IMR-90 (cell line): Measurements from ENCODE around the gene TMEM215. TPM values are rescaled to one million over a fixed set of nuclear protein-coding genes. Genes with fewer than 3 reads are reported as not detected.

Experiments
- ATAC-seq: fragments of 200-7000 bp; cut with Tn5 transposase; 2 replicates; pipeline ENCODE4 v1.9.1; 2020; ENCODE audit warnings: low read depth, mild to moderate bottlenecking, moderate library complexity
- BruUV-seq: library from RNA; stranded (reverse); fragments of 400-500 nt; replicated peaks from 2 replicates; lab custom pipeline; 2021; lab: Mats Ljungman, UMichigan
- CTCF ChIA-PET: fragments of 300-600 bp; formaldehyde crosslinking; extraction: SDS; loops from one replicate; lab custom pipeline; 2021; ENCODE audit warnings: antibody characterized with exemption; lab: Yijun Ruan, JAX
- POLR2A ChIA-PET: fragments of 300-600 bp; sonication (Branson Sonifier 250); formaldehyde crosslinking; loops from one replicate; lab custom pipeline; 2022; ENCODE audit warnings: antibody characterized with exemption; ENCODE audit not compliant: unreplicated experiment; lab: Charles Lee
- DNase-seq: peaks from one replicate; pipeline ENCODE4 v3.0.0; 2013
- H2AFZ ChIP-seq: replicated peaks from 2 replicates; pipeline ENCODE3; 2013; ENCODE audit warnings: low read length, mild to moderate bottlenecking; ENCODE audit not compliant: poor library complexity
- H2AK5ac ChIP-seq: 2 replicates; pipeline ENCODE4 v1.6.1; 2013; ENCODE audit warnings: low read depth, low read length, inconsistent platforms
- H2AK9ac ChIP-seq: replicated peaks from 2 replicates; pipeline ENCODE3; 2013; ENCODE audit warnings: mild to moderate bottlenecking, low read depth, low read length, moderate library complexity; ENCODE audit not compliant: poor library complexity
- H2BK120ac ChIP-seq: 2 replicates; pipeline ENCODE4 v1.6.1; 2013; ENCODE audit warnings: low read depth, low read length, inconsistent platforms
- H2BK15ac ChIP-seq: 3 replicates; pipeline ENCODE4 v1.6.1; 2013; ENCODE audit warnings: low read depth, low read length, inconsistent platforms
- H2BK20ac ChIP-seq: 2 replicates; pipeline ENCODE4 v1.6.1; 2013; ENCODE audit warnings: low read depth, mild to moderate bottlenecking, inconsistent platforms, low read length, moderate library complexity
- H2BK5ac ChIP-seq: 2 replicates; pipeline ENCODE4 v1.6.1; 2013; ENCODE audit warnings: mild to moderate bottlenecking, low read depth, low read length, inconsistent platforms; ENCODE audit not compliant: poor library complexity, severe bottlenecking
- H3K14ac ChIP-seq: replicated peaks from 2 replicates; pipeline ENCODE4 v1.6.1; 2013; ENCODE audit warnings: low read depth, low read length, inconsistent platforms
- H3K18ac ChIP-seq: 2 replicates; pipeline ENCODE4 v1.6.1; 2013; ENCODE audit warnings: low read depth, low read length, control low read depth
- H3K23ac ChIP-seq: 2 replicates; pipeline ENCODE4 v1.6.1; 2013; ENCODE audit warnings: low read depth, low read length, inconsistent platforms
- H3K27ac ChIP-seq: 2 replicates; pipeline ENCODE4 v1.5.1; 2013; ENCODE audit warnings: mild to moderate bottlenecking, control low read depth, low read length; ENCODE audit not compliant: insufficient read depth
- H3K27me3 ChIP-seq: 2 replicates; pipeline ENCODE4 v1.6.1; 2013; ENCODE audit warnings: low read length; ENCODE audit not compliant: control insufficient read depth, insufficient read depth
- H3K36me3 ChIP-seq: 2 replicates; pipeline ENCODE4 v1.6.1; 2013; ENCODE audit warnings: low read length, mixed read lengths; ENCODE audit not compliant: control insufficient read depth, insufficient read depth
- H3K4ac ChIP-seq: 2 replicates; pipeline ENCODE4 v1.6.1; 2013; ENCODE audit warnings: low read depth, low read length, inconsistent platforms
- H3K4me1 ChIP-seq: 2 replicates; pipeline ENCODE4 v1.6.1; 2013; ENCODE audit warnings: low read length, mixed read lengths; ENCODE audit not compliant: control insufficient read depth, insufficient read depth
- H3K4me2 ChIP-seq: 2 replicates; pipeline ENCODE4 v1.6.1; 2013; ENCODE audit warnings: low read depth, mild to moderate bottlenecking, control low read depth, low read length, moderate library complexity
- H3K4me3 ChIP-seq: 2 replicates; pipeline ENCODE4 v1.5.1; 2013; ENCODE audit warnings: low read depth, mild to moderate bottlenecking, control low read depth, low read length, moderate library complexity; ENCODE audit not compliant: insufficient read depth
- H3K56ac ChIP-seq: 2 replicates; pipeline ENCODE4 v1.6.1; 2013; ENCODE audit warnings: low read length, inconsistent platforms; ENCODE audit not compliant: insufficient read depth; ENCODE audit errors: extremely low read depth
- H3K79me1 ChIP-seq, 2 experiments: 2 replicates each; pipeline ENCODE4 v1.6.1; 2013; ENCODE audit warnings: low read length in 2 of 2, inconsistent platforms in 1 of 2, low read depth in 1 of 2
- H3K9ac ChIP-seq: 2 replicates; pipeline ENCODE4 v1.6.1; 2013; ENCODE audit warnings: low read depth, low read length, control low read depth
- H3K9me1 ChIP-seq: 2 replicates; pipeline ENCODE4 v1.6.1; 2013; ENCODE audit warnings: low read length, inconsistent platforms; ENCODE audit not compliant: insufficient read depth
- H3K9me3 ChIP-seq: 2 replicates; pipeline ENCODE4 v1.6.1; 2013; ENCODE audit warnings: low read length; ENCODE audit not compliant: control insufficient read depth, insufficient read depth
- H4K20me1 ChIP-seq: 2 replicates; pipeline ENCODE4 v1.6.1; 2013; ENCODE audit warnings: low read length, inconsistent platforms; ENCODE audit not compliant: insufficient read depth
- H4K5ac ChIP-seq: 2 replicates; pipeline ENCODE4 v1.6.1; 2013; ENCODE audit warnings: mild to moderate bottlenecking, low read depth, low read length, control low read depth
- H4K8ac ChIP-seq, 2 experiments: 2 replicates each; pipeline ENCODE4 v1.6.1; 2013; ENCODE audit warnings: low read depth in 2 of 2, low read length in 2 of 2, control low read depth in 1 of 2, inconsistent platforms in 1 of 2
- H4K91ac ChIP-seq: 2 replicates; pipeline ENCODE4 v1.6.1; 2013; ENCODE audit warnings: low read depth, low read length, inconsistent platforms; ENCODE audit not compliant: insufficient read depth
- CEBPB ChIP-seq: IDR thresholded peaks from 2 replicates; pipeline ENCODE4 v1.6.1; 2012; ENCODE audit warnings: low read depth, low read length, improper control_type of control experiment
- CHD1 ChIP-seq: IDR thresholded peaks from 2 replicates; pipeline ENCODE4 v1.6.1; 2012; ENCODE audit warnings: low read depth, low read length, improper control_type of control experiment
- CTCF ChIP-seq: conservative IDR thresholded peaks from 2 replicates; pipeline ENCODE4 v1.5.1; 2012; ENCODE audit warnings: mild to moderate bottlenecking, low read depth, low read length, improper control_type of control experiment
- ELK1 ChIP-seq: fragments of 150-350 bp; IDR thresholded peaks from 2 replicates; pipeline ENCODE4 v1.6.1; 2016; ENCODE audit warnings: low read depth, mild to moderate bottlenecking, low read length, moderate library complexity, borderline replicate concordance
- FOS ChIP-seq: fragments of 150-350 bp; IDR thresholded peaks from 2 replicates; pipeline ENCODE4 v1.6.1; 2016; ENCODE audit warnings: low read depth, low read length
- MAFK ChIP-seq: IDR thresholded peaks from 2 replicates; pipeline ENCODE4 v1.6.1; 2012; ENCODE audit warnings: low read depth, low read length, improper control_type of control experiment
- MAZ ChIP-seq: IDR thresholded peaks from 2 replicates; pipeline ENCODE4 v1.6.1; 2012; ENCODE audit warnings: low read depth, mild to moderate bottlenecking, low read length, improper control_type of control experiment, moderate library complexity, borderline replicate concordance
- MXI1 ChIP-seq: IDR thresholded peaks from 2 replicates; pipeline ENCODE4 v1.6.1; 2012; ENCODE audit warnings: low read depth, mild to moderate bottlenecking, low read length, moderate library complexity, borderline replicate concordance
- NFE2L2 ChIP-seq: fragments of 150-350 bp; IDR thresholded peaks from 2 replicates; pipeline ENCODE4 v1.6.1; 2016; ENCODE audit warnings: low read depth, mild to moderate bottlenecking, low read length
- POLR2A ChIP-seq: IDR thresholded peaks from 2 replicates; pipeline ENCODE4 v1.6.1; 2012; ENCODE audit warnings: mild to moderate bottlenecking, low read depth, low read length
- RCOR1 ChIP-seq: IDR thresholded peaks from 2 replicates; pipeline ENCODE4 v1.6.1; 2012; ENCODE audit warnings: mild to moderate bottlenecking, low read length, improper control_type of control experiment; ENCODE audit not compliant: insufficient replicate concordance
- USF2 ChIP-seq: fragments of 150-350 bp; IDR thresholded peaks from 2 replicates; pipeline ENCODE4 v1.6.1; 2017; ENCODE audit warnings: mild to moderate bottlenecking, antibody characterized with exemption, low read length, low read depth
- WGBS, 2 experiments: methylation state at CpG; one replicate each; pipeline versions ENCODE4 v1.1.5 to v1.1.7; 2013; ENCODE audit warnings: missing lambda C conversion rate in 2 of 2; ENCODE audit not compliant: insufficient read length in 1 of 2; ENCODE audit errors: extremely low coverage in 2 of 2; 5-methylcytosine and 5-hydroxymethylcytosine counted together
- dilution Hi-C: fragments of 300-500 bp; cut with HindIII; formaldehyde crosslinking; loops from one replicate; pipeline ENCODE4 v1.14.3; 2018; ENCODE audit warnings: low sequenced_read_pairs; ENCODE audit not compliant: unreplicated experiment
- in situ Hi-C: fragments of 300-500 bp; cut with MboI; formaldehyde crosslinking; loops from 3 replicates; pipeline ENCODE4 v1.14.3; 2019; ENCODE audit warnings: low sequenced_read_pairs, inconsistent platforms, mixed read lengths
- intact Hi-C: fragments of 100-400 bp; cut with micrococcal nuclease; formaldehyde crosslinking; loops from 2 replicates; pipeline ENCODE4 v1.10.0; 2022
- polyA plus RNA-seq, 3 experiments: library from polyadenylated mRNA; depleted of rRNA; stranded (reverse); fragments of >200 nt; gene quantifications; 2 replicates each; pipeline ENCODE4 v1.2.3, GENCODE V29; 2012; ENCODE audit warnings: low replicate concordance in 1 of 3
- total RNA-seq: library from RNA; depleted of rRNA; stranded (reverse); fragments of >200 nt; gene quantifications from 2 replicates; pipeline ENCODE4 v1.2.3, GENCODE V29; 2012

The TMEM215 gene
- total and polyA plus RNA-seq, 2 of the 4 experiments (the other 2 are of a cell fraction), result not detected

GRCh38 chr9:32828861-32829260 lies 45.5 kb downstream of the TMEM215 start:
- 66% methylated on average over 2 of the region's 5 CpGs; no CpG with 5 or more reads in 1 of the 2 experiments for WGBS, 2 experiments
- Histone ChIP-seq H3K56ac (no peak overlapping the region), H3K4me1 (no peaks in the 10 kb centered on the region), H3K9me1 (no peaks in the 10 kb centered on the region), H3K27me3 (no peaks in the 10 kb centered on the region; the same call in 1 of the 2 replicates), H3K4me3 (no peak overlapping the region), H2BK5ac (no peak overlapping the region), H3K4me2 (no peak overlapping the region), H3K36me3 (no peaks in the 10 kb centered on the region), H3K14ac (no peak overlapping the region), H4K91ac (no peak overlapping the region), H4K20me1 (no peaks in the 10 kb centered on the region), H2BK120ac (no peak overlapping the region), H4K5ac (no peak overlapping the region), H2AK9ac (no peak overlapping the region), H3K27ac (no peak overlapping the region), H4K8ac (no peak overlapping the region), H3K18ac (no peak overlapping the region), H3K23ac (no peak overlapping the region), H2BK20ac (no peak overlapping the region), H3K4ac (no peak overlapping the region), H3K79me1 (no peaks in the 10 kb centered on the region), H3K9ac (no peak overlapping the region), H2AK5ac (no peak overlapping the region), H2BK15ac (no peak overlapping the region), H3K9me3 (no peaks in the 10 kb centered on the region), H2AFZ (no peak overlapping the region)
- POLR2A ChIA-PET, result no interaction called here
- intact Hi-C loops, result no loop called here
- no peak for TF ChIP-seq CTCF
- TF ChIP-seq MAFK, result no peak
- TF ChIP-seq RCOR1, result no peak
- no peak for TF ChIP-seq NFE2L2
- no peak for TF ChIP-seq FOS
- TF ChIP-seq CHD1, result no peak
- no peak for TF ChIP-seq ELK1
- no peak for TF ChIP-seq MXI1
- no peak for TF ChIP-seq CEBPB
- no peak for TF ChIP-seq USF2
- no peak for TF ChIP-seq MAZ
- TF ChIP-seq POLR2A, result no peak
- no TSS peak for BruUV-seq
- CTCF ChIA-PET, result no interaction called here
- dilution Hi-C loops, result no loop called here
- ATAC-seq (no peak), DNase-seq (no peak)
- in situ Hi-C loops, result no loop called here
